ENCODE data around the gene ZFYVE27. TPM values are rescaled to one million over a fixed set of nuclear protein-coding genes. Genes with fewer than 3 reads are reported as not detected.

The ZFYVE27 gene
- total and polyA plus RNA-seq, 12 donors, result 23.6 to 45.3 (median 33.2) TPM

DNA sequence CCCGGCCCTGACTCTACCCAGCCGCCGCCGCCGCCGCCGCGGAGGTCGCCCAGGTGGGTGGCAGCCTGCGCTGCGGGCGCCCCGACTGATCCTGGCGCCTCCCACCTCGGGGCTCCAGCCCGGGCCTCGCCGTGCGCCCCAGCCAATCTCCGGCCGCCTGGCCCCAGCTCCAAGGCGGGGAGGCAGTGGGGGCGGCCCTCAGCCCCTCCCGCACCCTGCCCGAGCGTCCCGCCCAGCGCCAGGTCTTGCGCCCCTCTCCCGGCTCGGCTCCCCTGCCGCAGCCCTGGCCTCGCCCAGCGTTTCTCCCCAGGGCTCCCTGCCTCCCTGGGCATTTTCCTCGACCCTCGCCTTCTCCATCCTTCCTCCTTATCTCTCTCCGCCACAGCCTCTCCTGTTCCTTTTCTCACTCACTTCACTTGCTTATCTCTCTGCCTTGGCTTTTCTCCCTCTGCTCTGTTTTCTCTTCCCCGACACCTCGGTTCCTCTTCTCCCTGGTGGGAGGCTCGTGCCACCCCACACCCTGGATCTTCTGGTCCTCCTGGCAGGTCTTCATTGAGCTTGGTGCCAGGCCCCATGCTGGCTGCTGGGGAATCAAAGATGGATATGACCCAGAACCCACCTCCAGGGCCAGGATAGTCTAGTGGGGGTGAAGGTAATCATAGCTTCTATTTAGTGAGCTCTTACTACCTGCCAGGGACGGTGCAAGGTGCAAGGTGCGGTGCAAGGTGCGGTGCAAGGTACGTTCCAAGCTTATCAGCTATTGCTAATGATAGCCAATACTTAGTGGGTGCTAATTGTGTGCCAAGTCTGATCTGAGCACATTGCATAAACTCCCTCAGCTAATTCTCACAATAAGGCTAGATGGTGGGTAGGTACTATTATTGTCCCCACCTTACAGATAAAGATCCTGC is 35.2 kb downstream of the ZFYVE27 start, which contains the start of gene SFRP5:
Gene SFRP5 (minus strand): TSS at position 87 of the 911 bp plus-strand sequence. CDS start 166 bp downstream, outside the sequence.
- H3K4me1 ChIP-seq (replicated peaks in 1 of 2), result no peaks in the 10 kb centered on the region
- peak in 1 of 7 donors; percentile 61 for DNase-seq
- no peak within 1 kb of the TSS for H3K4me3 ChIP-seq
- H3K27me3 ChIP-seq, result peaks cover 18% of the 10 kb centered on the region
- no peak within 1 kb of the TSS for H3K27ac ChIP-seq
- no peaks in the 10 kb centered on the region for H3K36me3 ChIP-seq (replicated peaks in 1 of 2)
- intact Hi-C loops (cut with DNase I), result no loop called here
- TF ChIP-seq POLR2A (IDR thresholded peaks at IDR 0.05), result no peak
- TF ChIP-seq, protein P1, sequence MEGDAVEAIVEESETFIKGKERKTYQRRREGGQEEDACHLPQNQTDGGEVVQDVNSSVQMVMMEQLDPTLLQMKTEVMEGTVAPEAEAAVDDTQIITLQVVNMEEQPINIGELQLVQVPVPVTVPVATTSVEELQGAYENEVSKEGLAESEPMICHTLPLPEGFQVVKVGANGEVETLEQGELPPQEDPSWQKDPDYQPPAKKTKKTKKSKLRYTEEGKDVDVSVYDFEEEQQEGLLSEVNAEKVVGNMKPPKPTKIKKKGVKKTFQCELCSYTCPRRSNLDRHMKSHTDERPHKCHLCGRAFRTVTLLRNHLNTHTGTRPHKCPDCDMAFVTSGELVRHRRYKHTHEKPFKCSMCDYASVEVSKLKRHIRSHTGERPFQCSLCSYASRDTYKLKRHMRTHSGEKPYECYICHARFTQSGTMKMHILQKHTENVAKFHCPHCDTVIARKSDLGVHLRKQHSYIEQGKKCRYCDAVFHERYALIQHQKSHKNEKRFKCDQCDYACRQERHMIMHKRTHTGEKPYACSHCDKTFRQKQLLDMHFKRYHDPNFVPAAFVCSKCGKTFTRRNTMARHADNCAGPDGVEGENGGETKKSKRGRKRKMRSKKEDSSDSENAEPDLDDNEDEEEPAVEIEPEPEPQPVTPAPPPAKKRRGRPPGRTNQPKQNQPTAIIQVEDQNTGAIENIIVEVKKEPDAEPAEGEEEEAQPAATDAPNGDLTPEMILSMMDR (IDR thresholded peaks at IDR 0.05), result no peak
- no peaks in the 10 kb centered on the region for H3K9me3 ChIP-seq (replicated peaks in 1 of 3)
- WGBS, 4 donors, result 11 to 21% (median 15%) methylated on average over 20 to 44 of the region's 44 CpGs

DNA sequence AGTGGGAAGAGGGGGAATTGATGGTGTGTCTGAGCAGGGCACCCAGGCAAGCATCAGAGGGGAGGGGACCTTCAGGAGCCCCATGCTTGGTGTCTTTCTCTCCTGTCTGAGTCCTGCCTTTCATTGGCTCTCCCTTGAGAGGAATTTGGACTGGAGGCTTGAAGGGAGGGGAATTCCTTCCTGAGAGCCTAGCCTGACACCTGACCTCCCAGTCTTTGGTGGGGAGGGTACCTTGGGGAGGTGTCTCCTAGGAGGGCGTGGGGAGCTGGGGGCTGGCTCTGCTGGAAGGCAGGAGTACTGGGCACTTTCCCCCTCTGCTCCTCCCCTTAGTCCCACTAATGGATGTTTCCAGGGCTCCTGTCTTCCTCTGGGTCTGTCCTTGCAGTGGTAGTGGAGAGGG is 36.2 kb downstream of the ZFYVE27 start:
- Histone ChIP-seq H3K27ac (no peak overlapping the region), H3K9me3 (replicated peaks in 1 of 3) (no peaks in the 10 kb centered on the region), H3K27me3 (peaks cover 18% of the 10 kb centered on the region), H3K36me3 (replicated peaks in 1 of 2) (no peaks in the 10 kb centered on the region), H3K4me3 (no peak overlapping the region), H3K4me1 (replicated peaks in 1 of 2) (no peaks in the 10 kb centered on the region)
- intact Hi-C loops (cut with DNase I), result no loop called here
- no peak for TF ChIP-seq POLR2A (IDR thresholded peaks at IDR 0.05)
- TF ChIP-seq, protein P1 (IDR thresholded peaks at IDR 0.05), result no peak
- WGBS, 4 donors, result 36 to 83% (median 48%) methylated on average over 1 of the region's 1 CpG
- DNase-seq, result no peak

DNA sequence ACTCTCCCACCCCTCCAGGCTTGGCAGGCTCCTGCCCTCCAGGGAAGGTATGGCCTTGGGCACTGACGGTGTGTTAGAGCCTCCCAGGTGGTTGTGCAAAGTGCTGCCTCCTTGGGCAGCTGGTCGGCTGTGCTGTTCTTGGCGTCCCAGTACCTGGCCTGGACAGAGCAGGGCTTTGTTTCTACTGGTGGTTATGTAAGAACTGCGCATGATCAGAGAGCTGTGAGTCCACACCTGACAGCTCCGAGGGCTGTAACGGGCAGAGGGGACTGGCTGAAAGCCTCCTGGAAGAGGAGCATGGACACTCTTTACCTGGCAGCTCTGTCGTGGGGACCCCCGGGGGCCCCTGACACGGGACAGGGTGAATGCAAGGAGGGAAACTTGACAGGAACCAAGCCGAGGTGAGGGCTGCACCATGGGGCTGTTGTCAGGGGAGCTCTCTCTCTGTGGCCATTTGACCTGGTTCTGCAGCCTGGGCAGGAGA is 37.9 kb downstream of the ZFYVE27 start:
- intact Hi-C loops (cut with DNase I), result no loop called here
- TF ChIP-seq POLR2A (IDR thresholded peaks at IDR 0.05), result no peak
- TF ChIP-seq, protein P1 (IDR thresholded peaks at IDR 0.05), result no peak
- H3K9me3 ChIP-seq (replicated peaks in 1 of 3), result no peaks in the 10 kb centered on the region
- 45 to 69% (median 61%) methylated on average over 2 to 10 of the region's 10 CpGs for WGBS, 4 donors
- no peaks in the 10 kb centered on the region for H3K36me3 ChIP-seq (replicated peaks in 1 of 2)
- H3K4me1 ChIP-seq (replicated peaks in 1 of 2), result no peaks in the 10 kb centered on the region
- peaks cover 16% of the 10 kb centered on the region for H3K27me3 ChIP-seq
- H3K4me3 ChIP-seq, result no peak overlapping the region
- H3K27ac ChIP-seq, result no peak overlapping the region
- no peak for DNase-seq

DNA sequence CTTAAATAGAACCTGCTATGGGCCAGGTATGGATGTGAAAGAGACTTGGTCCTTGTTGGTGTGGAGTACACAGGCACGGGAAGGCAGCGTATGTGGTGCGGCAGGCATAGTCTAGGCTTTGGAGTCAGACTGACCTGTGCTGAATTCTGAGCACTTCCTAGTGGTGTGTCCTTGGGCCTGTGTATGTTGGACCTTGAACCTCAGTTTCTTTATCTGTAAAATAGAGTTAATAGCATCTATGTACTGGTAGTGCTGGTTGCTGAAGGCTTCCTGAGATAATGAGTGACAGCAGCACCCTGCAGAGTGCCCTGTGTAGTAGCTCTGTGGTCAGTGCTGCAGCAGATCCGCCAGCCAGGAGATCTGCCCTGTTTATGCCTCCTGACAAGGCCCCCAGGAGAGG is 40.2 kb downstream of the ZFYVE27 start:
- no peak overlapping the region for H3K4me3 ChIP-seq
- H3K27me3 ChIP-seq, result no peaks in the 10 kb centered on the region
- no peak for DNase-seq
- no peaks in the 10 kb centered on the region for H3K36me3 ChIP-seq (replicated peaks in 1 of 2)
- peaks cover 0 to 20% of the 10 kb centered on the region in 2 donors for H3K4me1 ChIP-seq (replicated peaks in 1 of 2)
- intact Hi-C loops (cut with DNase I), result no loop called here
- TF ChIP-seq, protein P1 (IDR thresholded peaks at IDR 0.05), result no peak
- no peak for TF ChIP-seq POLR2A (IDR thresholded peaks at IDR 0.05)
- no peak overlapping the region for H3K27ac ChIP-seq
- 93 to 98% (median 94%) methylated on average over 4 of the region's 4 CpGs for whole genome bisulfite sequencing, 4 donors
- no peaks in the 10 kb centered on the region for H3K9me3 ChIP-seq (replicated peaks in 1 of 3)

All from adrenal gland (tissue), 12 donors.